GM23338 (cell line): ENCODE results near the gene EPHB3. TPM values are rescaled to one million over a fixed set of nuclear protein-coding genes. Genes with fewer than 3 reads are reported as not detected.

Experiments used
- CTCF ChIP-seq, 2 experiments: fragments of 200-600 bp in 1 of 2; sonication (generic) in 1 of 2; conservative IDR thresholded peaks; 2 replicates each; pipeline versions ENCODE4 v1.5.1 to v1.6.1; 2016 to 2017; ENCODE audit warnings: antibody characterized with exemption in 2 of 2, low read depth in 2 of 2, mild to moderate bottlenecking in 2 of 2, moderate library complexity in 1 of 2
- ETS1 ChIP-seq: IDR thresholded peaks from 2 replicates; pipeline ENCODE4 v1.6.1; 2016; ENCODE audit warnings: antibody characterized with exemption
- POLR2AphosphoS5 ChIP-seq: IDR thresholded peaks from 2 replicates; pipeline ENCODE4 v1.6.1; 2016; ENCODE audit warnings: antibody characterized with exemption, low read depth
- REST ChIP-seq: IDR thresholded peaks from one replicate; pipeline ENCODE4 v1.6.1; 2018; ENCODE audit warnings: antibody characterized with exemption; ENCODE audit not compliant: unreplicated experiment
- STAT1 ChIP-seq: IDR thresholded peaks from one replicate; pipeline ENCODE4 v1.6.1; 2016; ENCODE audit warnings: antibody characterized with exemption; ENCODE audit not compliant: unreplicated experiment
- ZNF462 ChIP-seq: fragments of 250-450 bp; sonication (Bioruptor Pico); IDR thresholded peaks from 2 replicates; pipeline ENCODE4 v1.5.0; 2020; ENCODE audit warnings: mild to moderate bottlenecking, moderate library complexity
- polyA plus RNA-seq: library from polyadenylated mRNA; unstranded; fragments of >200 nt; fragmentation: Nextera tagmentation; extraction: Ambion mirVana; gene quantifications from 2 replicates; pipeline ENCODE4 v1.2.1, GENCODE V29; 2016
- total RNA-seq: library from RNA; depleted of rRNA; stranded (reverse); fragments of >200 nt; shearing (Covaris generic); gene quantifications from 2 replicates; pipeline ENCODE4 v1.2.3, GENCODE V29; 2014

EPHB3 gene
- total and polyA plus RNA-seq, 2 experiments from 2014 or later, result 0.57 to 2.0 TPM

DNA sequence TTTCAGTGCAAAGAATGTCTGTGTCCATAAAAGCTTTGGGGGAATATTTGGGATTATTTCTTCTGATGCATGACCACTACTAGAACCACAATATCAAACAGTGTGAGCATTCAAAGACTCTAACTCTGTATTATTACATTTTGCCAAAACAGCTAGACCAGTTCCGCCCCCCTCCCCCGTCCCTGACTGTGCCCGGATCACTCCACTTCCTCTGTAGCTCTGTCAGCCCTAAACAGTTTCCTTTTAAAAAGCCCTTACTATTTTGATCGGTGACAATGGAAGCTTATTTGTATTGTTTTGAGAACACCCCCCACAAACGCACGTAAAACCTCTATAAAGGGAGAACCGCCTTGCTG lies 36.6 kb upstream of the EPHB3 start (continued):
- TF ChIP-seq ZNF462 (CRISPR knock-in tag), result no peak
- no peak for TF ChIP-seq REST
- no peak; the same call in 1 of the 2 replicates for TF ChIP-seq ETS1
- TF ChIP-seq CTCF (conservative IDR thresholded peaks at IDR 0.05; ENCODE audit: low read depth in 2 of 2), result no peak
- no peak for TF ChIP-seq POLR2AphosphoS5
- no peak for TF ChIP-seq STAT1
